Stomach smooth muscle (tissue), 2 donors: Measurements from ENCODE around the gene RAB27B.
"Not testable (repeated sequence)": the region's sequence is repeated elsewhere in the genome, so short reads cannot be mapped to it uniquely, and the experiment has no call there.

Source experiments
- H3K27ac ChIP-seq: one replicate; pipeline ENCODE4 v1.7.0; 2013; ENCODE audit warnings: mild to moderate bottlenecking, low read length, inconsistent platforms
- H3K27me3 ChIP-seq, 2 donors: one replicate each; pipeline ENCODE4 v1.7.0; 2013; ENCODE audit warnings: low read length in 2 of 2; ENCODE audit not compliant: insufficient read depth in 2 of 2, control insufficient read depth in 1 of 2
- H3K36me3 ChIP-seq, 2 donors: one replicate each; pipeline ENCODE4 v1.7.0; 2013; ENCODE audit warnings: low read length in 2 of 2; ENCODE audit not compliant: control insufficient read depth in 2 of 2, insufficient read depth in 2 of 2
- H3K4me1 ChIP-seq: one replicate; pipeline ENCODE4 v1.7.0; 2013; ENCODE audit warnings: low read length; ENCODE audit not compliant: control insufficient read depth, insufficient read depth
- H3K4me3 ChIP-seq, 2 donors: one replicate each; pipeline ENCODE4 v1.7.0; 2013; ENCODE audit warnings: low read length in 2 of 2
- H3K9ac ChIP-seq, 2 donors: one replicate each; pipeline ENCODE4 v1.7.0; 2013; ENCODE audit warnings: low read length in 2 of 2, mild to moderate bottlenecking in 1 of 2
- H3K9me3 ChIP-seq, 2 donors: one replicate each; pipeline ENCODE4 v1.7.0; 2013; ENCODE audit warnings: low read length in 2 of 2; ENCODE audit not compliant: control insufficient read depth in 2 of 2
- donor health status: healthy.
- donor health status: Pancreatic carcinoma.

RAB27B gene

DNA sequence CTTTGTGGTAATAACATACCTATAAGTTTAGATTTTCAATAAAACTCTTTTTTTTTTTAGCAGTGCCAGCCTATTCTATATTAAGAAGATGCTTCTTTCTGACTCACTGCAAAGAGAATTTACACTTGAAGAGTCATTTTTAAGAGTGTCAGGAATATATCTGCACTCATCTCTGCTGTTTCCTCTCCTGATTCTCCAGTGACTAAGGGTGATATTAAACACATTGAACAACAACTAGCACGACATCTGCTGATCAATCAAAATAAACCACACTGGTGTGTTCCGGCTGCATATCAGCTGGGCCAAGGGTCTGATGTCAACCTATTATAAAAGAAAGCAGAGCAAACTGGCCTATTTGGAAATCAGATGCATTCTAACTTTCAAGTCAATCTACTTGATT is 15.0 kb downstream of the RAB27B start:
- no peaks in the 10 kb centered on the region for H3K36me3 ChIP-seq
- H3K9ac ChIP-seq, result no peak overlapping the region
- H3K4me1 ChIP-seq, result no peaks in the 10 kb centered on the region
- H3K9me3 ChIP-seq, result no peaks in the 10 kb centered on the region
- H3K27ac ChIP-seq, result no peak overlapping the region
- no peak overlapping the region for H3K4me3 ChIP-seq
- H3K27me3 ChIP-seq, result no peaks in the 10 kb centered on the region

DNA sequence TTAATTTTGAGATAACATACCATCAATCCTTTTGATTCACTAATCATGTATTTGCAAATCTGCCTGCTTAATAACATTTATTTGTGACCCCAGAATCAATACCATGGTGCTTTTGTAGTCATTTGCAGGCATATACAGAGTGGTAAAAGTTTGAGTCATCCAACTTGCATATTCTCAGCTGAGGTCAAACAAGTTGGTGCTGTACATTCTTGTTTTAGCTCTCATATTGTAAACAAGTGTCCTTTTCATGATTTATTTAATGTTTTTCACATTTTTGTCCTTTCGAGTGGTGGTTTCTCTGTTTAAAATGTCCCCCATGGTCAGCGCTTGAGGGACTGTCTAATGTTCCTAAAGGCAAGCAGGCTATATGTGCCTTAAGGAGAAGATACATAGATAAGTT is 17.5 kb downstream of the RAB27B start:
- Histone ChIP-seq H3K27me3 (no peaks in the 10 kb centered on the region), H3K27ac (no peak overlapping the region), H3K9me3 (no peaks in the 10 kb centered on the region), H3K36me3 (no peaks in the 10 kb centered on the region), H3K4me3 (no peak overlapping the region), H3K4me1 (no peaks in the 10 kb centered on the region), H3K9ac (no peak overlapping the region)

GRCh38 chr18:54848121-54848520 is 19.8 kb downstream of the RAB27B start:
- no peak overlapping the region for H3K4me3 ChIP-seq
- no peaks in the 10 kb centered on the region for H3K27me3 ChIP-seq
- H3K27ac ChIP-seq, result no peak overlapping the region
- no peak overlapping the region for H3K9ac ChIP-seq
- no peaks in the 10 kb centered on the region for H3K9me3 ChIP-seq
- H3K4me1 ChIP-seq, result no peaks in the 10 kb centered on the region
- no peaks in the 10 kb centered on the region for H3K36me3 ChIP-seq

DNA sequence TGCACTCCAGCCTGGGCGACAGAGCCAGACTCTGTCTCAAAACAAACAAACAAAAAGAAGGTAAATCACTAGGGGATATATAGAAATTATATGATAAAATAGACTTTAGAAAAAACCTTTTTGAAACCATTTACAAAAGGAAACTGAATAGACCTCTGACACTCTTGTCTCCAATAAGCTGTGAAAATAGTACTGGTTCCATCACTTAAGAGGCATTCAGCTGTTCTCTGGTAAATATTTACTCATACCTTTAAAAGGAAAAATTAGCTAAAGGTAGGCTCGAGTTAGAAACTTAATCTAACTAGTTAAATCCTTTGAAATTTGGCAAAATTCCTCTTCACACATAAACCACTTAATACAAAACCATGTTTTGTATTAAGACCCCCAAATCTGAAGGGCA is 21.4 kb downstream of the RAB27B start:
- Histone ChIP-seq H3K27me3 (no peaks in the 10 kb centered on the region), H3K4me3 (no peak overlapping the region), H3K27ac (no peak overlapping the region)

DNA sequence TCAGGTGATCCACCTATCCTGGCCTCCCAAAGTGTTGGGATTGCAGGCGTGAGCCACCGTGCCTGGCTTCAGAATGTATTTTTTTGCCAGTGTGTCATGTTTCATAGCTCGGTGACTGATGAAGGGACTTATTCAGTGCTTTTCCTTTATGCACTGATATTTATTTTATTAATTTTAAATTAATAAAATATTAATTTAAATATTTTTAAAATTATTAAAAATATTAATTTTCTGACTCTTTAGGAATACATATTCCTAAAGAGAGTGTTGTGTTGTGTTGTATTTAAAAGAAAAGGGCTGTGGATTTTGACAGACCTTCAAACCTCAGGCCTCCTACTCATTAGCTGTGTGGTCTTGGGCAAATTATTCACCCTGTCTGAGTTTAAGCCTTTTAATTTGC is 22.3 kb downstream of the RAB27B start:
- Histone ChIP-seq H3K27me3 (no peaks in the 10 kb centered on the region), H3K4me3 (no peak overlapping the region), H3K27ac (no peak overlapping the region), H3K9me3 (no peaks in the 10 kb centered on the region), H3K36me3 (no peaks in the 10 kb centered on the region), H3K4me1 (no peaks in the 10 kb centered on the region), H3K9ac (no peak overlapping the region)

More for the DNA sequence above, 21.4 kb downstream of the RAB27B start:
- H3K36me3 ChIP-seq, result no peaks in the 10 kb centered on the region
- no peaks in the 10 kb centered on the region for H3K9me3 ChIP-seq
- no peaks in the 10 kb centered on the region for H3K4me1 ChIP-seq
- H3K9ac ChIP-seq, result no peak overlapping the region

DNA sequence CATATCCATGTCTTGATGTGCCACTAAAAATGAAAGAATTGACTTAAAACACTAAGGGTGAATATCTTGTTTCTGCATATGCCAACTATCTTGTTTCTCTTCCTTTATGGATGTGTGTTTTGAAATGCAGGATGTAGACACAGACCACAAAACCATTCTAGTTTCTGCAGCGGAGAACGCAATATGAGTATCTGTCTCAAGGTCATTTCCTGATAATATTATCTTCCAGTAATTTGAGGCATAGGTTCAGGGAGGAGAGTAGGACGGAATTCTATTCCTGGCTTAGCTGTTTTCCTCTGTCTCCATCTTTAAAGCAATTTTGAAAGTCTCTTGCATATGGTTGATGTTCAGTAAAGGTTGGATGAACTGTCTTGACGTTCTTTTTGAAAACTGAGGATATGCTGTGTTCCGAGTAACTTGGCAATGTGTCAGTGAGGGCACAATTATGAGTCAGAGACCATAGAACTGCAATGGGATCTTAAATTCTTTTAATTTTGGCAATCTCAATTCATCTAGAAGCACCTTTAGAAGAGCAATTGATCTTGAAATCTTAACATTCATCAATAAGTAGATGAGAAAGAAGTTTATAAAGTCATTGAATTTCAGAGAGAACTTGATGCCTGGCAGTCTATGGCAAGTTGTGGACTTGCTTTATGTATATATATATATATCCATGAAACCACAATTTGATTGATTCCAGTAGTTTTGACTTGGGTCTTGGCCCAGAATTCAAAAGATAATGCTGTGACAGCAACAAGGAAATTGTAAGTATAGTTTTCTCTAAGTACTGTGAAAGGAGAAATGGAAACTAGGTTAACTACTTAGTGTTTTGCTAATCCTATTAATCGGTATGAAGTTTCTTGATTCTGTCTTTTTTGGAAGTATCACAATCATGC is 24.8 kb downstream of the RAB27B start:
- Histone ChIP-seq H3K9me3 (no peaks in the 10 kb centered on the region), H3K36me3 (no peaks in the 10 kb centered on the region), H3K4me1 (no peaks in the 10 kb centered on the region), H3K4me3 (no peak overlapping the region), H3K27me3 (no peaks in the 10 kb centered on the region), H3K9ac (no peak overlapping the region), H3K27ac (no peak overlapping the region)

- not testable (repeated sequence) for H3K27me3 ChIP-seq, H3K9me3 ChIP-seq, H3K9ac ChIP-seq, H3K4me1 ChIP-seq, H3K4me3 ChIP-seq, H3K27ac ChIP-seq, H3K36me3 ChIP-seq
These were observed 26.8 kb downstream of the RAB27B start for GRCh38 chr18:54855050-54855449.

DNA sequence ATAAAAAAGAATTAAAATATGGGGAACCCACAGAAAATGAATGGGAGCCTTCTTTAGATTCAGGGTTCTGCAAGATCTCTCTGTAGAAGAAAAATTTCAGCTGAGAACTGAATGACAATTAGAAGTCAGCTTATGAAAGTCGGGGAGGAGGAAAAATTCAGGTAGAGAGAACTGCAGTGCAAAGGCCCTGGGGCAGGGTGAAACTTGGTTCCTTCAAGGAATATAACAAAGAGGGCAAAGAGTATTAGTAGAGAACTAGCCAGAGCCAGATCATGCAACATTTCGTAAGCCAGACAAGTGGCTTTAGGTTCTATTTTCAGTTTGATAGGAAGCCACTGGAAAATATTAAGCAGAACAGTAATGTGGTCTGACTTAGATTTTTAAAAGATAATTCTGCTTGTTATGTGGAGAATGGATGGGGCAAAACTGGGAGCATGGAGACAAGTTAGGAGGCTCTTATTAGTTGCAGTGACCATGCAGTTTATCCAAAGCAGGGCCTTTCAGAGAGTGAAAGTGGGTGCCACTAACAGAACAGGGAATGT is 27.9 kb downstream of the RAB27B start:
- H3K36me3 ChIP-seq, result no peaks in the 10 kb centered on the region
- H3K9ac ChIP-seq, result no peak overlapping the region
- H3K27me3 ChIP-seq, result no peaks in the 10 kb centered on the region
- no peak overlapping the region for H3K27ac ChIP-seq
- no peaks in the 10 kb centered on the region for H3K9me3 ChIP-seq
- no peak overlapping the region for H3K4me3 ChIP-seq
- H3K4me1 ChIP-seq, result no peaks in the 10 kb centered on the region

DNA sequence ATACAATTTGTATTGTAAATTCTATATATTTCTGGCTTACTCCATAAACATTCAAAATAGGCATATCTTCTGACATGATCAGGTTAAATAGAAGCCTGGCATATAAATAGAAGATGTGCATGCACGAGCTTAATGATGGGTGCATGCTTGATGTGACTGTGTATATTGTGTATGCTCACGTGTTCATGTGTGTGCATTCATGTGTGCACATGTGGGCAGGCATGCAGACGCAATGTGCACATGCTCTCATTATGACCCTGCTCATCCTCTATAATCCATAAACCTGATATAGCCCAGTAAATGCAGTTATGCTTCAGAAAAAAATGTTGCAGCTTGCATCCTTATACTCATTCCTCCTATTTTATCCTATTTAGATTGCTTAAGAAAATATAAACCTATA is 29.2 kb downstream of the RAB27B start:
- no peaks in the 10 kb centered on the region for H3K27me3 ChIP-seq
- no peaks in the 10 kb centered on the region for H3K4me1 ChIP-seq
- no peak overlapping the region for H3K9ac ChIP-seq
- no peak overlapping the region for H3K27ac ChIP-seq
- no peaks in the 10 kb centered on the region for H3K36me3 ChIP-seq
- no peaks in the 10 kb centered on the region for H3K9me3 ChIP-seq
- no peak overlapping the region for H3K4me3 ChIP-seq

DNA sequence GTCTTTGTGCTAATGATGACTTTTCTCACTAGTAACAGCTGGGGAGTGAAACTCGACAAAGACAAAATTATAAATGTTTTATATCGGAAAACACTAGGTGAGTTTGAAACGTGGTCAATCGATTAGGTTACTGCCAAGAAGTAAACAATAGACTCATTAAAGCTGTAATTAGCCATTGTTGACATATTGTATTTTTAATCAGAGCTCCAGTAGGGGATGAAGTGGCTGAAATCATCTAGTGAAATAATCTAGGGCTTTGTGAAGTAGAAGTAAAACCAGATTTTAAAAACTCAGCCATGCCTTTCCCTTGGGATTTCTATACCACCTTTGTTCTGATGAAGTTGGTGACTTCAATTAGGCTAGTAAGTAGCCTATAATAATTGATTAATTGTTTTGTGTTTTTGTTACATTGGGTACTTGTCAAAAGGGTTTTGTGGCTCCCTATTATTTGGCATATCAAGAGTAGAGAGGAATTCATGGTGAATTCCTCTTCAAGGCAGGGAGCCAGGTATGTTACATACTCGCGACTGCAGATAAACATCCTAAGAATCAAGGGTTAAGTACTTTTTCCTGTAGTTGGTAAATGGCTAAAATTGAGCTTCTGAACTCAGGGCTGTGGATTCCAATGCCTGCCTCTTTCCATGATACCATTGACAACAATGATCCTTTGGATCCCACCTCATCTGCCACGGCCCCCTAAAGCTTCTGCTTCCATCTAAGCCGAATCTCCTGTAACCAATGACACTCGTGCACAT is 31.6 kb downstream of the RAB27B start:
- Histone ChIP-seq H3K4me3 (no peak overlapping the region), H3K9ac (no peak overlapping the region), H3K27ac (no peak overlapping the region), H3K27me3 (no peaks in the 10 kb centered on the region), H3K36me3 (no peaks in the 10 kb centered on the region), H3K4me1 (no peaks in the 10 kb centered on the region), H3K9me3 (no peaks in the 10 kb centered on the region)

GRCh38 chr18:54860941-54861340 is 32.7 kb downstream of the RAB27B start:
- Histone ChIP-seq H3K4me1 (no peaks in the 10 kb centered on the region), H3K27me3 (no peaks in the 10 kb centered on the region), H3K9me3 (no peaks in the 10 kb centered on the region), H3K27ac (no peak overlapping the region), H3K4me3 (no peak overlapping the region), H3K9ac (no peak overlapping the region), H3K36me3 (no peaks in the 10 kb centered on the region)
